GM18868 (cell line): ENCODE results near the gene MYO7B.

ENCODE experiments used
- ATAC-seq: cut with Tn5 transposase; IDR thresholded peaks from one replicate; pipeline ENCODE4 v1.9.1; 2021; ENCODE audit warnings: mild to moderate bottlenecking, moderate library complexity; ENCODE audit not compliant: unreplicated experiment

Gene MYO7B

GRCh38 chr2:127572841-127573240 is 37.4 kb downstream of the MYO7B start:
- no peak for ATAC-seq

- ATAC-seq = no peak
Observed at GRCh38 chr2:127573298-127573697, 37.8 kb downstream of the MYO7B start.

DNA sequence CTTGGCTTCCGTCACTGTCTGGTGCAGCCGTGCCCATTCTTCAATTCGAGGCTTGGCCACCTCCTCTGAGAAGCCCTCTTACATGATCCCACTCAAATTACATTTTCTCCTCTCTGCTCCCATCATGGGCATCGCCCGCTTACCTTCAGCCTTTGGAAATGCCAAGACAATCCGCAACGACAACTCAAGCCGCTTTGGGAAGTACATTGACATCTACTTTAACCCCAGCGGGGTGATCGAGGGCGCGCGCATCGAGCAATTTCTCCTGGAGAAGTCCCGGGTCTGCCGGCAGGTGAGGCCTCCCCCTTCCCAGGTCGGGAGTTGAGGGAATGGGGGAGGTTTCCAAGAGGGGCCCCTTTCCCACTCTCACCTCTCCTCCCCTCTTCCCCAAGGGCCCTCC is 38.3 kb downstream of the MYO7B start:
- ATAC-seq = no peak

DNA sequence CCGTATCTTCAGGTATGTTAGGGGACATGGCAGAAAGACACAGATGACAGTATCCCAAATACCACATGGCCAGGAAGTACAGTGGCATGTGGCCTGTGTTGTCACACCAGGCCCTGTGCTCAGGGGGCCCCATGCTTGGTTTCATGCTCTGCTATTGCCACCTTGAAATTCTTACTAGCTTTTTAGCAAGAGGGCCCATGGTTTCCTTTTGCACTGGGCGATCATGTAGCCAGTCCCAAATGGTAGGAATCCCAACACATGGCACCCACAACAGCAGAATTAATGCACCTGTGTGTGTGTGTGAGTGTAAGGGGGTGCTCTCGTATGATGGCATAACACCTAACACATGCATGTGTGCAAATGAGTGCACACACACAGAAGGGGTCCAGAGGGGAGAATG is 39.2 kb downstream of the MYO7B start:
- no peak for ATAC-seq

- no peak for ATAC-seq
Observed at GRCh38 chr2:127575185-127575765, 39.8 kb downstream of the MYO7B start.

DNA sequence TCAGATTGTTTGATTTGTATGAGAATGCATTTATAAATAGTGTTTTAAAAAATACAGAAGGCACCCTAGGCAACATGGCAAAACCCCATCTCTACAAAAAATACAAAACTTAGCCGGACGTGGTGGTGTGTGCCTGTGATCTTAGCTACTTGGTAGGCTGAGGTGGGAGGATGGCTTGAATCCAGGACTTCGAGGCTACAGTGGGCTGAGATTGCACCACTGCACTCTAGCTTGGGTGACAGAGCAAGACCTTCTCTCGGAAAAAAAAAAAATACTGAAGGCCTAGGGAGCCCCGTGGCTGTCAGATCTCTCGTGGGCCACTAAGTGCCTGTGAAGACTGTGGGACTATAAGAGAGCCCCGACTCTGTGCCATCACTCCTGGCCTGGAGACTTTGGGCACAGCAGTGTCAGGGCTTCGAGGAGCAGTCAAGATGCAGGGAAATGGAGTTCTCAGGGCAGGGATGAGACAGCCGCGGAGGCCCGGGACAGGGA is 40.5 kb downstream of the MYO7B start:
- no peak for ATAC-seq

- no peak for ATAC-seq
Observed at GRCh38 chr2:127576433-127577207, 41.1 kb downstream of the MYO7B start.

- no peak for ATAC-seq
Observed at GRCh38 chr2:127577208-127577475, 41.7 kb downstream of the MYO7B start.

DNA sequence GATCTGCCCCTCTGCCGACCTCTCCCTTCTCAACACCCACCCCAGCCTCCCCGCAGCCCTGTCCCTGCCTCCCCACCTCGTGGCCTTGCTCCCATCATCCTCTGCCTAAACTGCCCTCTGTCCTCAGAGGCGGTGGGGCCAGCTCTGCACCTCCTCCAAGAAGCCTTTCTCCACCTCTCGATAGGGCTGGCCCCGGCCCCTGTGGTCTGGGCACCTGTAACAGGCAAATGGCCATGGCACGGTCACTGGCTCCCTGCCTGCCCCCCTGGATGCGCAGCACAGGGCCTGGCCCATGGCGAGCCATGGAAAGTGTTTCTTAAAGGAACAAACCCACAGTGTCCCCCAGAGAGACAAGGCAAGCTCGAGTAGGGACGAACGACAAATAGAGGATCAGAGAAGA is 42.0 kb downstream of the MYO7B start:
- ATAC-seq = no peak

DNA sequence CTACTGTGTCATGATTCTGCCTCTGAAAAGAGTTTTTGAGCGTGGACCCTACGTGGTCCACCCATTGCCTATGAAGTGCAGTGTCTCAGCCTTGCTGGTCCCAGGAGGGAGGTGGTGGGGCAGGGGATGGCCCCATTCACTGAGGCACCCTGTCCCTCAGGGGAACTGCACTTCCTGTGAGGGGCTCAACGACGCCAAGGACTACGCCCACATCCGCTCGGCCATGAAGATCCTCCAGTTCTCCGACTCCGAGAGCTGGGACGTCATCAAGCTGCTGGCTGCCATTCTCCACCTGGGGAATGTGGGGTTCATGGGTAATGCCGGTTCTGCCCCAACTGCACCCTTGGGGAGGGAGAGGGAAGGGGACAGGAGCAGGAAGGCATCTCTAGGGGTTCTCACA is 42.5 kb downstream of the MYO7B start:
- peak; percentile 50 for ATAC-seq

DNA sequence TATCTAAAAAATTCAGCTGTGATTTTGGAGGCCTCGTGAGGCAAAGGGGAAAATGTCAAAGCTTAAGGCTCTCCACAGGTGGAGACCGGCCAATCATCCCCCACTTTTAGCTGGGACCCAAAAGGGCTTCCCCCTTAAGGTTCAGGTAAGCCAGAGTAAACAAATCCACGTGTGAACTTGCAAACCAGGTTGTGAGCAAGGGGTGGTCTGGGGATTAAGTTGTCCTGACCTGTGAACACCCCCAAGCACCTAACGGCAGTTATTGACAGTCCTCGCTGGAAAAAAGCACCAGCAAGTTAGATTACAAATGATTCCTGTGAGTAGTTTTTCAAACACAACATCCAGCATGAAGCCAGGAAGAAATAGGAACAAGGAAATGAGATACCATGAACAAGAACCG is 42.9 kb downstream of the MYO7B start:
- ATAC-seq = no peak

DNA sequence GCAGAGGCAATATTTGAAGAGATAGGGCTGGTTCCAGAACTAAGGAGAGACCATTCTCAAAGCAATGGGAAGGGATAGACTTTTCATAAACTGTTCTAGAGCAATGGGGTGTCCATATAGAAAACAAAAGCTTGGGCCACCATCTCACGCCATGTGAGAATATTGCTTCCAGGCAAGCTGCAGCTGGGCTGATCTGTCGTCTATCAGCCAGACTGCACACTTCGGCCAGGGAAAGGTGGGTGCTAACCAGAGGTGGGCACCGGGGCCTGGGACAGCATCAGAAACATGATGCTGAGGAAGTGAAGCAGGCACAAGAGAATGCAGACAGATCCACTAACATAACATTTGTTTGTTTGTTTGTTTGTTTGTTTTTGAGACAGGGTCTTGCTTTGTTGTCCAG is 43.7 kb downstream of the MYO7B start:
- ATAC-seq = no peak

DNA sequence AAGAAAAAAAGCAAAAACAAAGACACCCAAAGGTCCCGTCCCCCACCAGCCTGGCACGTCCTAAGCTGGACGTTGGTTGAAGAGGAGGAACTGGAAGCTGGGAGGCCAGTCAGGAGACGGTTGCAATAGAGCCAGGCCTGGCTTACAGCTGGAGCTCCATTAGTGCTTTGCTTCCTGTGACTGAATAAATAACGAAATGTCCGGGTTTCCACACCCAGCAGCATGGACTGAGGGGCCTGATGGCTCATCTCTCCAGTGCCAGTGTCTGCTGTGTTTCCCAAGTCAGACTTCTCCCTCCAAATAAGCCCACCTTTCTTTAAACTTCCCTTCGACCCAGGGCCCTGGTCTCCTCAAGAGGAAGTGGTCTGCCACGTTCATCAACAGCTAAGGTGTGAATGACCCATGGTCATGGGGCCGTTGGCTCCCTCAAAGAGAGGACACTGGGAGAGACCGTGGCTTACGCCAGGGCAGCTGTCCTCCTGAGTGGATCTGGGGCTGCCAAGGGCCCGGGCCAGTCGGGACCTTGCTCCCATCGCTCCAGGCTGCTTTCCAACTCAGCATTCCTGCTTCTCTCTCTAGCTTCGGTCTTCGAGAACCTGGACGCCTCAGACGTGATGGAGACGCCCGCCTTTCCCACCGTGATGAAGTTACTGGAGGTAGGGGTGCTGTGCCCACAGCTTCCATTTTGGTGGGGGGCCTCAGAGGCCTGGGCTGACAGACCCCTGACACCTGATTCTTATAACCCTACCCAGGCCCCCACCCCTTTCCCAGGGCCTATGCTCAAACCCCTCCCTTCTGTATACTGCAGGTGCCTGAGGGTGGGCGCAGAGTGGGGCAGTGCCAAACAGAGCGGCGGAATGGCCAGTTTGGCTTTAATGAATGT is 44.9 kb downstream of the MYO7B start:
- ATAC-seq = no peak

DNA sequence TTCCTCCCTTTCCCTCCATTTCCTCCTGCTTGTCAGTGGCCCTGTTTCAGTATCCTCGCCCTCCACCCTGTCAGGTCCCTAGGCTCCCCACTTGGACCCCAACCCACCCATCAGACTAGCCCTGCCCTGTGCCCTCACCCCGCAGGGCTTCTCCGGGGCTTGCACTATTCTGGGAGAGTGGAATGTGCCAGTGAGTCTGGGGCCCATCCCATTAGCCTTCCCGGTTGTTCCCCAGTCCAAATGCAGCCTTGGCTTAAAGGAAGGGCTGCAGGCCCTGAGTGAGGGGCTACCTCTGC is 45.5 kb downstream of the MYO7B start:
- no peak for ATAC-seq

DNA sequence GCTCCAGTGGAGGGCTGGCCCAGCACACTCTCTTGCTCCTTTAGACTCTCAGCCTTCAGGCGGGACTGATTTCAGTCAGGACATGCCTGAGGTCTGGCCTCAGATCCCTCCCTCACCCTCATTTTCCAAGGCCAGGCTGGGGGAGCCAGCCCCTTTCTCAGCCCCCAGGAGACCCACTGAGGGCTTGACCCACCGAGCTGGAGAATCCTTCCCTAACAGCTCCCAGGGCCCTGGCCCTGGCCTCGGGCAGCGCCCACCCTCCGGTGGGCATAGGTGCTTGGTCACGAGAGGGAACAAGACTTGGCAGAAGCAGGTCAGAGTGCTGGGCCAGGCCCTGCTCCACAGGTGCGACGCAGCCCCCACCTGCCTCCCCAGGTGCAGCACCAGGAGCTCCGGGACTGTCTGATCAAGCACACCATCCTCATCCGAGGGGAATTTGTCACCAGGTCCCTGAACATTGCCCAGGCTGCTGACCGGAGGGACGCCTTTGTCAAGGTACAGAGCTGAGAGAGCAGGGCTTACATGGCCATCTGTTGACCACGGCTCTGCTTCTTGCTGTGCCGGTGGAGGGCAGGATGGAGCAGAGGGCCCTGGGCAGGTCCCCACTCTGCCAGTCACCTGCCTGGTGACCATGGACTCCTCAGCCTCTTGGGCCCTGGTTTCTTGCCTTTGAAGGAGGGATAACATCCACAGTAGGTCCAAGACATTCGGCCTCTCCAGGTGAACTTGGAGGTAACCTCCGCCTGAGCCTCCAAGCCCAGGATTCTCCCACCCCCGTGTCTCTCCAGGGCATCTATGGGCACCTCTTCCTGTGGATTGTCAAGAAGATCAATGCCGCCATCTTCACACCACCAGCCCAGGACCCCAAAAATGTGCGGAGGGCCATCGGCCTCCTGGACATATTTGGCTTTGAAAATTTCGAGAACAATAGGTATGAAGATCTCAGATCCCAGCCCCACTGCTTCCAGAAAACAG is 46.3 kb downstream of the MYO7B start:
- no peak for ATAC-seq

DNA sequence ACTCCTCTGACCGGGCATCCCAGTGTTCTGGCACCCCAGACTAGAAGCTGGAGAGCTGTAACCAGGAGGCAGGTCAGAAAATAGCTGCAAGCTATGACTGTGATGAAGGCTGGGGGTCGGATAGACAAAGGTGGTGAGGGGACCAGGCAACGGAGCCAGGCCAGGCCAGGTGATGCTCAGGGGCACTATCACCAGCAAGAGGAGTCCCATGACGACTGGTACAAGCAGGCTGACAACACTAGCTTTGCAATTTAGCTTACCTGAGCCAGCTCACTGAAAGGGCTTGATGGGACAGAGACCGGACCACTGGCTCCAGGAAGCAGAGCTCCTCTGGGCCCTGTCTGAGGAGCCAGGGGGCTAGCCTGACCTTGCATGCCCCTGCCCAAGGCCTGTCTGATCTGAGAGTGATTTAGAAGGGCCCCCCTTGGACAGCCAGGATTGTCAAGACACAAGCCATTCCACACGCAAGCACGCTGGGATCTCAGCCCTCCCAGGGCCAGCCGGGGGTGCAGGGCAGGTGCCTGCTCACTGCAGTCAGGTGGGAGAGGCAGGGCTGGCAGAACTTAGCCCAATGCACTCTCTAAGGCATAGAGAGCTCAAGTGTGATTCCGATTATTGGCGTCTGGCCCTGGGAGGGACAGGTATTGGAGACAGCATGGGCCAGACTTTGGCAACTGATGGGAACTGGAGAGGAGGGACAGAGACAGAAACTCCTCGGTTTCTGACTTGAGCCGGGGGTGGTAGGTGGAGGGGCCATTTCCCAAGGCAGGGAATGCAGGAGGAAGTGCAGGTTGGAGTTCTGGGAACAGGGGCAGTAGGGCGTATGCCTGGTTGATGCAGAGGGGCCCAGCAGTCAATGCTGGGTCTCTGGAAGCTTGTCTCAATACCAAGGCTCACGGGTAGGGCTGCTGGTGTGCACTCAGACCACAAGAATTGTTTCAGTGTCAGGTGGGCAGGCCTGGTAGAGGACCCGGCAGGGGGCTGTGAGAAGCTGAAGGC is 47.7 kb downstream of the MYO7B start:
- no peak for ATAC-seq

- ATAC-seq = no peak
Observed at GRCh38 chr2:127584047-127584446, 48.6 kb downstream of the MYO7B start.

GRCh38 chr2:127584516-127585033 is 49.1 kb downstream of the MYO7B start:
- ATAC-seq = no peak

- ATAC-seq = no peak
Observed at GRCh38 chr2:127585270-127585807, 49.9 kb downstream of the MYO7B start.
